Measurements from ENCODE around the gene AIF1. TPM values are rescaled to one million over a fixed set of nuclear protein-coding genes. Genes with fewer than 3 reads are reported as not detected.

AIF1 gene
- total RNA-seq, 1 experiment from 2014 or later = not detected

GRCh38 chr6:31642798-31643570 is 27.9 kb downstream of the AIF1 start:
- DNase-seq (ENCODE audit: low spot score) = no peak

- DNase-seq (ENCODE audit: low spot score) = no peak
These were observed 28.9 kb downstream of the AIF1 start for GRCh38 chr6:31643818-31644454.

GRCh38 chr6:31645325-31645724 is 30.3 kb downstream of the AIF1 start:
- DNase-seq (ENCODE audit: low spot score) = no peak

GRCh38 chr6:31651602-31652191 is 36.7 kb downstream of the AIF1 start:
- peak; percentile 70 for DNase-seq (ENCODE audit: low spot score)

- no peak for DNase-seq (ENCODE audit: low spot score)
These were observed 38.1 kb downstream of the AIF1 start for GRCh38 chr6:31652925-31653724.

GRCh38 chr6:31654574-31655348 is 39.7 kb downstream of the AIF1 start:
- no peak for DNase-seq (ENCODE audit: low spot score)

- no peak for DNase-seq (ENCODE audit: low spot score)
These were observed 40.6 kb downstream of the AIF1 start, which contains the start of gene APOM for GRCh38 chr6:31655349-31656237. Gene APOM, plus strand, starts transcription at chr6:31655894. Its CDS starts 73 bp downstream, at chr6:31655967.

GRCh38 chr6:31657406-31658157 is 42.5 kb downstream of the AIF1 start:
- no peak for DNase-seq (ENCODE audit: low spot score)

- DNase-seq (ENCODE audit: low spot score) = no peak
These were observed 43.2 kb downstream of the AIF1 start for GRCh38 chr6:31658158-31658688.

GRCh38 chr6:31658983-31659648 is 44.1 kb downstream of the AIF1 start:
- DNase-seq (ENCODE audit: low spot score) = no peak

GRCh38 chr6:31659649-31660380 is 44.8 kb downstream of the AIF1 start:
- peak; percentile 56 for DNase-seq (ENCODE audit: low spot score)

- DNase-seq (ENCODE audit: low spot score) = peak; percentile 86
These were observed 45.6 kb downstream of the AIF1 start, which contains the start of gene C6orf47 for GRCh38 chr6:31660381-31661261. Gene C6orf47, minus strand, starts transcription at chr6:31660778. Its CDS starts 831 bp downstream, at chr6:31659947.

GRCh38 chr6:31661262-31662123 is 46.5 kb downstream of the AIF1 start:
- no peak for DNase-seq (ENCODE audit: low spot score)

GRCh38 chr6:31662124-31662723 is 47.2 kb downstream of the AIF1 start:
- DNase-seq (ENCODE audit: low spot score) = no peak
